DLD1 (cell line): ENCODE results near the gene COX5B.
"Not testable (repeated sequence)": the region's sequence is repeated elsewhere in the genome, so short reads cannot be mapped to it uniquely, and the experiment has no call there.

Experiments used
- in situ Hi-C: cut with HindIII; loops from 2 replicates; pipeline ENCODE4 v1.10.0; 2017; ENCODE audit warnings: low sequenced_read_pairs

Gene COX5B

GRCh38 chr2:97645695-97646629, at the start of gene COX5B:
Gene COX5B, plus strand, starts transcription at chr2:97646062. Its CDS starts 25 bp downstream, at chr2:97646087.
- in situ Hi-C loops, result no loop called here

- in situ Hi-C loops, result not testable (repeated sequence)
Observed at GRCh38 chr2:97596180-97596579, 49.7 kb upstream of the COX5B start.

- in situ Hi-C loops, result not testable (repeated sequence)
Observed at GRCh38 chr2:97601537-97601936, 44.3 kb upstream of the COX5B start.

GRCh38 chr2:97605109-97605508, 40.8 kb upstream of the COX5B start:
- in situ Hi-C loops, result not testable (repeated sequence)

GRCh38 chr2:97605524-97606339, 40.1 kb upstream of the COX5B start:
- in situ Hi-C loops, result not testable (repeated sequence)

GRCh38 chr2:97608745-97609144, 37.1 kb upstream of the COX5B start:
- in situ Hi-C loops, result not testable (repeated sequence)

- in situ Hi-C loops, result not testable (repeated sequence)
Observed at GRCh38 chr2:97611895-97612294, 34.0 kb upstream of the COX5B start.

- in situ Hi-C loops, result not testable (repeated sequence)
Observed at GRCh38 chr2:97615746-97616145, 30.1 kb upstream of the COX5B start.

GRCh38 chr2:97617911-97618310, 28.0 kb upstream of the COX5B start:
- in situ Hi-C loops, result no loop called here

GRCh38 chr2:97618939-97619827, 26.7 kb upstream of the COX5B start:
- in situ Hi-C loops, result not testable (repeated sequence)

GRCh38 chr2:97620492-97620891, 25.4 kb upstream of the COX5B start:
- in situ Hi-C loops, result not testable (repeated sequence)

- in situ Hi-C loops, result not testable (repeated sequence)
Observed at GRCh38 chr2:97622976-97623375, 22.9 kb upstream of the COX5B start.

- in situ Hi-C loops, result not testable (repeated sequence)
Observed at GRCh38 chr2:97625354-97626048, 20.4 kb upstream of the COX5B start.

GRCh38 chr2:97626049-97626430, 19.8 kb upstream of the COX5B start:
- in situ Hi-C loops, result not testable (repeated sequence)

- in situ Hi-C loops, result no loop called here
Observed at GRCh38 chr2:97644023-97644717, 1.7 kb upstream of the COX5B start.

- in situ Hi-C loops, result no loop called here
Observed at GRCh38 chr2:97645112-97645694, 659 bp upstream of the COX5B start.

- in situ Hi-C loops, result no loop called here
Observed at GRCh38 chr2:97646977-97647376, 1.1 kb downstream of the COX5B start.

GRCh38 chr2:97651114-97651513, 5.3 kb downstream of the COX5B start:
- in situ Hi-C loops, result no loop called here

GRCh38 chr2:97653473-97653872, 7.6 kb downstream of the COX5B start:
- in situ Hi-C loops, result no loop called here
